Ovary (tissue), 3 donors: ENCODE data around the gene HOOK2.

ENCODE experiments used
- CTCF ChIP-seq, 3 donors: fragments of 450-650 bp in 2 of 3; fragments of 200-600 bp in 1 of 3; IDR thresholded peaks; one replicate each; pipeline versions ENCODE4 v1.5.1 to v1.8.0; 2016 to 2022; ENCODE audit warnings: antibody characterized with exemption in 3 of 3, mild to moderate bottlenecking in 1 of 3
- POLR2A ChIP-seq: fragments of 450-650 bp; IDR thresholded peaks from one replicate; pipeline ENCODE4 v1.6.1; 2017; ENCODE audit warnings: antibody characterized with exemption, mild to moderate bottlenecking, moderate library complexity
- donor health status: DM: no; HTN: no; CAD: no.

- TF ChIP-seq POLR2A (no peak), CTCF (IDR thresholded peaks at IDR 0.05) (no peak)
Observed at GRCh38 chr19:12749938-12750521, 25.3 kb downstream of the HOOK2 start.
